Stimulated activated CD4-positive, alpha-beta T cell treated with anti-CD3 and anti-CD28 coated beads, Interleukin-12 subunit alpha, Interleukin-12 subunit beta, amount 100 ng/mL, for 4 hours (primary cell): ENCODE results near the gene SOS2.

Experiments used
- DNase-seq: peaks from one replicate; pipeline ENCODE4 v3.0.0-alpha.2; 2020

SOS2 gene

GRCh38 chr14:50113381-50114035 lies 117.9 kb downstream of the SOS2 start:
- no peak for DNase-seq

- no peak for DNase-seq
Measured at GRCh38 chr14:50110323-50111037, 120.9 kb downstream of the SOS2 start.

- no peak for DNase-seq
Measured at GRCh38 chr14:50109342-50109741, 122.0 kb downstream of the SOS2 start.

- DNase-seq: no peak
Measured at GRCh38 chr14:50107850-50108249, 123.5 kb downstream of the SOS2 start.

DNA sequence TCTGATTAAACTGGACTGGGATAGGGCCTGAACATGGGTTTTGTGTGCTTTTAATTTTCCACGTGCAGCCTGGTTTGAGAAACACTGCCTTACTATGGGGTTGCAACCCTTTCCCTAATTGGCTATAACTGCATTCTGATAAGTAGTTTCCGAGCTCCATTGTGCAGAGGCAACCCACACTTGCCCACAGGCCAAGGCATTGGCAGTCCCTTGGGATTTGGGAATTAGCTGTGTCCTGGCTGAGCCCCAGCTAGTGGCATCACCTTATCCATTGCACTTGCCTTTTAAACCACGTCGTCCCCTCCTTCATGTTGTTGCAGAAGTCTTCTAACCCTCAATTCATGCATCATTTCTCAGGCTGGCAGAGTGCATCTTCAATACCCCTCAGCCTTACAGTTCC lies 125.2 kb downstream of the SOS2 start:
- DNase-seq: no peak

DNA sequence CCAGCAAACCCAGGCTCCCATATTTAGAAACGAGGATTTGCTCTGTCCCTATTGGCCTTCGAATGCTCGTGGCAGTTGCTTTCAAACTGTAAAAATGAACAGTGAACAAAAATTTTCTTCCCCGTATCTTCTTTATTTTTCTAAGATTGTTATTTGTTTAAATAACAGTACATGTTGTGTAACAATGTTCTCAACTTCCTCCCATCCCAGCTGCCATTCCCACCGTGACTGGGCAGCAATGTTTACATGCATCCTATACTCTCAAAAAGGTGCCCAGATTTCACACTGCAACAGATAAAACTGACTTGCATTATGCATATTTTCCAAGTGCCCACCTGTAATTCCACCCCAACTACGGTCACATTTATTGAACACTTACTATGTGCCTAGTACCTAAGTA lies 127.8 kb downstream of the SOS2 start:
- DNase-seq: no peak

DNA sequence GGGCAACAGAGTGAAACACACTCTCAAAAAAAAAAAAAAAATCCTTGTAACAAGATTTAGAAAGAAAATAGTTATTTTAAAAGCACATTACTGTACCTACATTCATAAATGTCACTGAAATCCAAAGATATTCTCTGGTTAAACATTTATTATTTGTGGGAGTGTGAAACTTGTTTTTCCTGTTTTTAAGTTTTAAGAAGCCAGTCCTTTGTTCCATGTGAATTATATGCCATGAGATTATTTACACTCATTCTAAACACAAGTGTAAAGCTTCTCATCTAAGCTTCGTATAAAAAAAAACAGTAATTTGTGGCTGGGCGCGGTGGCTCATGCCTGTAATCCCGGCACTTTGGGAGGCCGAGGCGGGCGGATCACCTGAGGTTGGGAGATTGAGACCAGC lies 130.0 kb downstream of the SOS2 start:
- DNase-seq: no peak

- no peak for DNase-seq
Measured at GRCh38 chr14:50100805-50101204, 130.6 kb downstream of the SOS2 start.

DNA sequence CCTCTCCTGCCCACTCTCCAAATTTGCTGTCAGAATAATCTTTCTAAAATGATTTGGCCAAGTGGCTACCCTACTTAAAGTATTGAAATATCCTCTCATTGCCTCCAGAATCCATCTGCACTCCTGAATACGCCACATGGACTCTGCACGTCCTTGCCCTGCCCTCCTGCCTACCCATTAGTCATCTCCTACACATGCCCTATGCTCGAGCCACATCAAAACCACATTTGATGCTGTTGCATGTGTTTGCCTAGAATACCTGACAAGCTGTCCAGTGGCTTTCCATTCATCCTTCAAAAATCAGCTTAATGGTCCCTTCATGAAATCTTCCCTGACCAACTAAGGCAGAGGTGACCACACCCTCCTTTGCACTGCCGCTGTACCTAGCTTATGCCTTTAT lies 132.0 kb downstream of the SOS2 start:
- DNase-seq: no peak

GRCh38 chr14:50095895-50096294 lies 135.5 kb downstream of the SOS2 start:
- no peak for DNase-seq

DNA sequence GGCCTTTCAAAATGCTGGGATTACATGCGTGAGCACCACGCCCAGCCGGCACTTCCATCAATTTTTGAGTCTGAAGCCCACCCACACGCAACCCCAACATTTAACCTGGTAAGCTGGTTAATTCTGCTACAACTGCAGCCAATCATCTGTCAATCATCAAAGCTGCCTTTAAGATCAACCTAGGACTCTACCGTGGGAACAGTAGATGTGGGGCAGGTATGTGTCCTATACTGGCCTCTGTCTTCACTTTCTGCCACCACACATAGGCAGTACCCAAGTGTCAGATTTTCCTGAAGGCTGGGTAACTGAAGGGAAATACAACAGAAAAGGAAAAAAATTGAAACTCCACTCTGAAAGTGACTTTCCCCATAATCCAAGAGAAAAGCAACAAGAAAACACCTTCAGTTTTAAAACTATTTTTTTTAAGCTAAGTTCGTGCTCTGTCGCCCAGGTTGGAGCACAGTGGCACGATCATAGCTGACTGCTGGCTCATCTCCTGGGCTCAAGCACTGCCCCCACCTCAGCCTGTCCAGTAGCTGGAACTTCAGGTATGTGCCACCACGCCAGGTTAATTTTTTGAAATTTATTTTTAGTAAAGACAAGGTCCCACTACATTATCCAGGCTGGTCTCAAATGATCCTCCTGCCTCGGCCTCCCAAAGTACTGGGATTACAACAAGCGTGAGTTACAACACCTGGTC lies 137.2 kb downstream of the SOS2 start:
- DNase-seq: no peak

DNA sequence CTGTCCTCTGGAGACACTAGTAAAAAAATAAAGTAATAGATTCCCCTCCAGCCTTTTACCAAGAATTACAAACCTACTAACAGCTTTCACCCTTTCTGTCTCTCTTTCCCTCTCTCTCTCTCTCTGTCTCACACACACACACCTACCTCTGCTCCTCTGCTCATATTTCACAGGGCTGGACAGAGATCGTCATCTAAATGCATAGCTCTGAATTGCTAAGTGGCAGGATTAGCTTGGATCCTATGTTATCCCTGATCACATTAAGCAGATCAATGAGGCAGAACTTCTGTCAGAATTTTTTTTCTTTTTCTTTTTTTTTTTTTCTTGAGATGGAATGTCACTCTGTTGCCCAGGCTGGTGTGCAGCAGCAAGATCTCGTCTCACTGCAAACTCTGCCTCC lies 137.9 kb downstream of the SOS2 start:
- no peak for DNase-seq

DNA sequence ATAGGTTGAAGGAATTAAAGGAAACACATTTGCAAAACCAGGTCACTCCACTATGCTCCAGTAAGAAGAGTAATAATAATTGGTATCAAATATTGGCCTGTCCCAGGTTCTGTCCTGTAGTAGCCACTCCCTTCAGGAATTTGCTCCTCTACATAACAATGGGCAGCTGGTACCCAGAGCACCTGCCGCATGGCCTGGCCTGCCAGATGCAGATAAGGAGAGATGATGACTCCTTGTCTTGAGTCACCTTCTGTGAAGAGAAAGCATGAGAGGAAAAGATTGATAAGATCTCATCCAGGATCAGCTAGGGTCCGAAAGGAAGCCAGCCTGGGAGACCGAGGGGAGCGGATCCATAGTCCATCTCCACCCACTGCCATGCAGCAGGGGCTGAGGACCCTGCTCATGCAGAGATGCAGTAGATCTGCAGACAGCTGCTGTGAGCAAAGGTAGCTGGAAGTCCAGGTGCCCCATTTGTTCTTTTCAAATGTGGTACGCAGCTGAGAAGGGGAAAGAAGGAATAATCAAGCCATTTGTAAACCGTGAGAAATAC lies 139.3 kb downstream of the SOS2 start:
- no peak for DNase-seq

- no peak for DNase-seq
Measured at GRCh38 chr14:50091240-50091913, 140.0 kb downstream of the SOS2 start.

DNA sequence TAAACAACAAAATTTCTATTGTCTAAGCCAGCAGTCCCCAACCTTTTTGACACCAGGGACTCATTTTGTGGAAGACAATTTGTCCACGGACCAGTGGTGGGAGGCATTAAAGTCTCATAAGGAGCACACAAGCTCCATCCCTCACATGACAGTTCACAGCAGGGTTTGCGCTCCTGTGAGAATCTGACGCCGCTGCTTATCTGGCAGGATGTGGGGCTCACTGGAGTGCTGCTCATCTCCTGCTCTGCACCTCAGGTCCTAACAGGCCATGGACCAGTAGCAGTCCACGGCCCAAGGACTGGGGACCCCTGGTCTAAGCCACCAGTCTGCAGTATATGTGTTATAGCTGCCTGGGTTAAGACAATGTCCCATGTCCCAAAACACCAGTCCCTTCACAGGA lies 142.2 kb downstream of the SOS2 start:
- DNase-seq: no peak

GRCh38 chr14:50088731-50089130 lies 142.6 kb downstream of the SOS2 start:
- no peak for DNase-seq

DNA sequence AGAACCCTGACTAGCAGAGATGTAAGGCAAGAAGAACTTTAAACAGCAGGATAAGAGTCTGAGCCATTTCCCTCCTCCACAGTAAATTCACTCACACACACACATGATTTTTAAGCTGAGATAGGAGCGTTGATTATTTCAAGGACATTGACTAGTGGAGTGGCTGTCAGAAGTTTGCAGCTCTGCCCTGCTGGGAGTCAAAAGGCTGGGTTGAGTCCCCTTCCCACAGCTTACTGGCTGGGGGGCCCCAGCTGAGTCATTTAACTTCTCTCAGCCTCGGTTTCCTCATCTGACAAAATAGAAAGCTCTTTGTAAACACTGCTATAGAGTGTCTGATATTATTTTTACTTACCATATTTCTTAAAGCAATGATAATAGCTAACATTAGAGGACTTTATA lies 143.3 kb downstream of the SOS2 start:
- no peak for DNase-seq

DNA sequence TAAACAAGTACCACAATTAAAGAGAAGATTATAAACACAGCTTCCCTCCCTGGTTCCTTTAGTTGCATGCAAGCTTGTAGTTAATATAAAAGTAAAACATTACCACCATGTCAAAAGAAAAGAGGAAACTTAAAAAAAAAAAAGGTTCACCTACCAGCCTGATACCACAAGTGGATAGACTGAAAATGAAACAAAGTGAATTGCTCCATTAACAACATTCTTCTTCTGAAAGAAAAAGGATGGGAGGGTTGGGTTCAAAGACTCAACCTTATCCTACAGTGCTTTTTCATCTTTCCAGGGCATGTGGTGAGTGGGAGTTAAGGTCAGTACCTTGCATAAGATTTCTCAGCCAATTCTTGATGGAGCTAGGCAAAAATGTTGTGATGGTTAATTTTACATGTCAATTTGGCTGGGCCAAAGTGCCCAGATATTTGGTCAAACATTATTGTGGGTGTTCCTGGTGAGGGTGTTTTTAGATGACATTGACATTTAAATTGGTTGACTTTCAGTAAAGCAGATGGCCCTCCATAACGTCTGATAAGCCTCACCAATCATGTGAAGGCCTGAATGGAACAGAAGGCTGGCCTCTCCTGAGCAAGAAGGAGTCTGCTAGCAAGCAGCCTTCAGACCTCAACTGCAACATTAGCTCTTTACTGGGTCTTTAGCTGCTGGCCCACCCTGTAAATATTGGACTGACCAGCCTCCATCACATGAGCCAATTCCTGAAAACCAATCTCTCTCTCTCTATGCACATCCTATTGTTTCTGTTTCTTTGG lies 143.8 kb downstream of the SOS2 start:
- no peak for DNase-seq

- DNase-seq: no peak
Measured at GRCh38 chr14:50086321-50086711, 145.1 kb downstream of the SOS2 start.

- peak; percentile 35 for DNase-seq
Measured at GRCh38 chr14:50085570-50086320, 145.6 kb downstream of the SOS2 start.

- DNase-seq: no peak
Measured at GRCh38 chr14:50084666-50085065, 146.7 kb downstream of the SOS2 start.
